Lower leg skin (tissue), 3 donors: ENCODE data around the gene SCFD2.

Experiments used
- POLR2A ChIP-seq, 2 donors: fragments of 450-650 bp; IDR thresholded peaks; one replicate each; pipeline ENCODE4 v1.6.1; 2016 to 2017; ENCODE audit warnings: antibody characterized with exemption in 2 of 2, mild to moderate bottlenecking in 1 of 2, moderate library complexity in 1 of 2
- TF ChIP-seq, protein P1 (sequence below), 3 donors: fragments of 450-650 bp; IDR thresholded peaks; one replicate each; pipeline ENCODE4 v1.5.1; 2016; ENCODE audit warnings: antibody characterized with exemption in 3 of 3, mild to moderate bottlenecking in 3 of 3, moderate library complexity in 2 of 3

DNA sequence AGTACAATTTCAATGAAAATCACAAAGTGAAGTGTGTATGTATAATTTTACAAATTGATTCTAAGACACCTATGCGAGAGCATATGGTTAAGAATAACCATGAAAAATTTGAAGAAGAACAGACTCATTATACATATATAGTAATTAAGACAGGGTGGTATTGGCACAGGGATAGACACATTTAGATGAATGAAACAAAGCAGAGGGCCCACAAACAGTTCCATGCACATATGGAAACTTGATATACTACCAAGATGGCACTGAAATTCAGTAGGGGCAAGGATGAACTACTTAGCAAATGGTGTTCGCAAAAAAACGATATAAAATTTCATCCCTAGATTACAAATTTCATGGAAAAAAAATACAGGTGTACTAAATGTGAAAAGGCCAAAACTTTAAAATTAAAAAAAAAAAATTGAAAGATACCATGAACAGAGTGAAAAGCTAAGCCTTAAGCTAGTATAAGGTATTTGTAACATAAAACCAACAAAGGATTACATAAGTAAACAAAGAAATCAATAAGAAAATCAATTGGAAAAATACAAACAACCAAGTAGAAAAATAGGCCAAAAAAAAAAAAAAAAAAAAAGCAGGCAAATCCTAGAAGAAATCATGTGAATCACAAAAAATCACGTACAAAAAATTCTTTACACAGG, 418.3 kb downstream of the SCFD2 start:
- TF ChIP-seq, protein P1, sequence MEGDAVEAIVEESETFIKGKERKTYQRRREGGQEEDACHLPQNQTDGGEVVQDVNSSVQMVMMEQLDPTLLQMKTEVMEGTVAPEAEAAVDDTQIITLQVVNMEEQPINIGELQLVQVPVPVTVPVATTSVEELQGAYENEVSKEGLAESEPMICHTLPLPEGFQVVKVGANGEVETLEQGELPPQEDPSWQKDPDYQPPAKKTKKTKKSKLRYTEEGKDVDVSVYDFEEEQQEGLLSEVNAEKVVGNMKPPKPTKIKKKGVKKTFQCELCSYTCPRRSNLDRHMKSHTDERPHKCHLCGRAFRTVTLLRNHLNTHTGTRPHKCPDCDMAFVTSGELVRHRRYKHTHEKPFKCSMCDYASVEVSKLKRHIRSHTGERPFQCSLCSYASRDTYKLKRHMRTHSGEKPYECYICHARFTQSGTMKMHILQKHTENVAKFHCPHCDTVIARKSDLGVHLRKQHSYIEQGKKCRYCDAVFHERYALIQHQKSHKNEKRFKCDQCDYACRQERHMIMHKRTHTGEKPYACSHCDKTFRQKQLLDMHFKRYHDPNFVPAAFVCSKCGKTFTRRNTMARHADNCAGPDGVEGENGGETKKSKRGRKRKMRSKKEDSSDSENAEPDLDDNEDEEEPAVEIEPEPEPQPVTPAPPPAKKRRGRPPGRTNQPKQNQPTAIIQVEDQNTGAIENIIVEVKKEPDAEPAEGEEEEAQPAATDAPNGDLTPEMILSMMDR (IDR thresholded peaks at IDR 0.05): no peak
- no peak for TF ChIP-seq POLR2A (IDR thresholded peaks at IDR 0.05)
